A549 (cell line): ENCODE results near the gene SNRPD3. TPM values are rescaled to one million over a fixed set of nuclear protein-coding genes. Genes with fewer than 3 reads are reported as not detected.
A peak's percentile ranks its signal among the peaks of the same experiment; 100 is the strongest.

ENCODE experiments used
- ATAC-seq, 2 experiments: fragments of 200-7000 bp in 1 of 2; fragments of >200 bp in 1 of 2; cut with Nextera tagmentation in 1 of 2; cut with Tn5 transposase in 1 of 2; 3 replicates each; pipeline versions ENCODE4 v1.8.0 to v1.9.1; 2018 to 2020; ENCODE audit warnings: mild to moderate bottlenecking in 1 of 2, moderate library complexity in 1 of 2
- CTCF ChIA-PET: fragments of 300-600 bp; sonication (Branson Sonifier 250); formaldehyde crosslinking; extraction: SDS; loops from one replicate; lab custom pipeline; 2021; ENCODE audit warnings: antibody characterized with exemption, inconsistent platforms; lab: Yijun Ruan, JAX
- POLR2A ChIA-PET: fragments of 350-600 bp; formaldehyde crosslinking; extraction: SDS; loops from one replicate; lab custom pipeline; 2021; ENCODE audit warnings: antibody characterized with exemption, inconsistent platforms; lab: Yijun Ruan, JAX
- DNase-seq, 2 experiments: peaks; one replicate each; pipeline versions ENCODE4 v3.0.0 to v3.0.0-alpha.2; 2011 to 2016; ENCODE audit warnings: low read depth in 1 of 2, low spot score in 1 of 2
- FAIRE-seq: peaks from 2 replicates; lab custom pipeline; 2011; peaks lifted over from hg19 to GRCh38; lab: Jason Lieb, UNC
- H3K27ac ChIP-seq, 2 experiments: fragments of >200 bp; sonication (Bioruptor Twin); formaldehyde crosslinking; 3 replicates each; pipeline ENCODE4 v1.5.1; 2016 to 2017
- H3K4me1 ChIP-seq: fragments of >200 bp; sonication (Bioruptor Twin); formaldehyde crosslinking; 3 replicates; pipeline ENCODE4 v1.6.1; 2016
- H3K4me2 ChIP-seq: fragments of >200 bp; sonication (Bioruptor Twin); formaldehyde crosslinking; 3 replicates; pipeline ENCODE4 v1.6.1; 2016
- H3K4me3 ChIP-seq: fragments of >200 bp; sonication (Bioruptor Twin); formaldehyde crosslinking; 3 replicates; pipeline ENCODE4 v1.5.1; 2016
- H3K9me3 ChIP-seq: fragments of >200 bp; sonication (Bioruptor Twin); formaldehyde crosslinking; 3 replicates; pipeline ENCODE4 v1.6.1; 2016
- BCL3 ChIP-seq: fragments of >200 bp; sonication (Bioruptor Twin); formaldehyde crosslinking; IDR thresholded peaks from 3 replicates; pipeline ENCODE4 v1.6.1; 2016
- CEBPB ChIP-seq, 2 experiments: fragments of >200 bp in 1 of 2; sonication (Bioruptor Twin) in 1 of 2; formaldehyde crosslinking in 1 of 2; IDR thresholded peaks; 2 replicates each; pipeline ENCODE4 v1.6.1; 2012 to 2016
- EP300 ChIP-seq, 2 experiments: fragments of >200 bp; sonication (Bioruptor Twin); formaldehyde crosslinking; IDR thresholded peaks; 2 replicates in 1 of 2; 3 replicates in 1 of 2; pipeline ENCODE4 v1.6.1; 2016 to 2017
- FOSL2 ChIP-seq, 2 experiments: fragments of 450-650 bp in 1 of 2; fragments of >200 bp in 1 of 2; sonication (Bioruptor Twin) in 1 of 2; formaldehyde crosslinking; IDR thresholded peaks; 2 replicates each; pipeline versions ENCODE4 v1.5.0 to v1.6.1; 2016 to 2020; ENCODE audit warnings: mild to moderate bottlenecking in 1 of 2, moderate library complexity in 1 of 2
- HDAC2 ChIP-seq: fragments of 200-600 bp; sonication (generic); IDR thresholded peaks from 2 replicates; pipeline ENCODE4 v1.6.1; 2016
- HEYL ChIP-seq: fragments of 250-450 bp; sonication (Bioruptor Pico); IDR thresholded peaks from 2 replicates; pipeline ENCODE4 v1.8.0; 2021; ENCODE audit warnings: mild to moderate bottlenecking, moderate library complexity
- HOXB13 ChIP-seq: fragments of 250-450 bp; sonication (Bioruptor Pico); IDR thresholded peaks from 2 replicates; pipeline ENCODE4 v1.5.0; 2020; ENCODE audit warnings: low read depth, mild to moderate bottlenecking, moderate library complexity
- HOXB5 ChIP-seq: fragments of 250-450 bp; sonication (Bioruptor Pico); IDR thresholded peaks from 2 replicates; pipeline ENCODE4 v1.5.0; 2020; ENCODE audit warnings: mild to moderate bottlenecking, moderate library complexity
- JUN ChIP-seq, 2 experiments: fragments of >200 bp; sonication (Bioruptor Twin); formaldehyde crosslinking; IDR thresholded peaks; 2 replicates in 1 of 2; 3 replicates in 1 of 2; pipeline ENCODE4 v1.6.1; 2016 to 2017
- PBX3 ChIP-seq: IDR thresholded peaks from 2 replicates; pipeline ENCODE4 v1.6.1; 2012
- PHF8 ChIP-seq: fragments of 200-600 bp; sonication (generic); IDR thresholded peaks from 2 replicates; pipeline ENCODE4 v1.6.1; 2016; ENCODE audit warnings: low read depth, mild to moderate bottlenecking, antibody characterized with exemption, moderate library complexity, borderline replicate concordance
- RAD21 ChIP-seq, 2 experiments: fragments of >200 bp in 1 of 2; sonication (Bioruptor Twin) in 1 of 2; formaldehyde crosslinking in 1 of 2; IDR thresholded peaks in 1 of 2; conservative IDR thresholded peaks in 1 of 2; 2 replicates in 1 of 2; 3 replicates in 1 of 2; pipeline ENCODE4 v1.6.1; 2012 to 2018; ENCODE audit warnings: inconsistent platforms in 1 of 2
- RARB ChIP-seq: fragments of 250-450 bp; sonication (Bioruptor Pico); IDR thresholded peaks from 2 replicates; pipeline ENCODE4 v1.8.0; 2021; ENCODE audit warnings: mild to moderate bottlenecking, moderate library complexity
- SREBF2 ChIP-seq: fragments of 450-650 bp; IDR thresholded peaks from 2 replicates; pipeline ENCODE4 v1.6.1; 2014; ENCODE audit warnings: mild to moderate bottlenecking, moderate library complexity
- TP53 ChIP-seq: fragments of 250-450 bp; sonication (Bioruptor Pico); IDR thresholded peaks from 2 replicates; pipeline ENCODE4 v1.5.0; 2021; ENCODE audit warnings: mild to moderate bottlenecking, moderate library complexity
- ZC3H11A ChIP-seq: fragments of 450-650 bp; IDR thresholded peaks from 2 replicates; pipeline ENCODE4 v1.6.1; 2014; ENCODE audit warnings: antibody characterized with exemption, mild to moderate bottlenecking
- ZNF302 ChIP-seq: fragments of 250-450 bp; sonication (Bioruptor Pico); IDR thresholded peaks from 2 replicates; pipeline ENCODE4 v1.9.0; 2021; ENCODE audit warnings: inconsistent platforms, mild to moderate bottlenecking, moderate library complexity
- WGBS: methylation state at CpG from one replicate; pipeline ENCODE4 v1.1.6; 2017; ENCODE audit errors: missing lambda C conversion rate; 5-methylcytosine and 5-hydroxymethylcytosine counted together
- polyA plus RNA-seq, 4 experiments: library from polyadenylated mRNA; depleted of rRNA in 3 of 4; stranded (reverse); fragments of >200 nt; fragmentation: RNase III in 1 of 4; extraction: RNeasy Plus Mini Kit Qiagen cat#74134 plus additional on column Dnase treatment in 1 of 4; gene quantifications; 2 replicates in 3 of 4; 3 replicates in 1 of 4; pipeline ENCODE4 v1.2.3, GENCODE V29; 2011 to 2017
- TF ChIP-seq, protein P1 (sequence below): fragments of 200-600 bp; sonication (generic); IDR thresholded peaks from 2 replicates; pipeline ENCODE4 v1.6.1; 2016; ENCODE audit warnings: antibody characterized with exemption, mild to moderate bottlenecking, moderate library complexity
- TF ChIP-seq, protein P2 (sequence below): IDR thresholded peaks from 2 replicates; pipeline ENCODE4 v1.6.1; 2012; ENCODE audit warnings: low read depth, borderline replicate concordance
- TF ChIP-seq, protein P3 (sequence below): fragments of 250-450 bp; sonication (Bioruptor Pico); IDR thresholded peaks from 2 replicates; pipeline ENCODE4 v1.5.0; 2020; ENCODE audit warnings: low read depth, mild to moderate bottlenecking, moderate library complexity
- TF ChIP-seq, protein P4 (sequence below): fragments of >200 bp; sonication (Bioruptor Twin); formaldehyde crosslinking; IDR thresholded peaks from 2 replicates; pipeline ENCODE4 v1.6.1; 2016

The SNRPD3 gene
- polyA plus RNA-seq, 2 of the 4 experiments (the other 2 are of a cell fraction): 157 to 344 TPM

DNA sequence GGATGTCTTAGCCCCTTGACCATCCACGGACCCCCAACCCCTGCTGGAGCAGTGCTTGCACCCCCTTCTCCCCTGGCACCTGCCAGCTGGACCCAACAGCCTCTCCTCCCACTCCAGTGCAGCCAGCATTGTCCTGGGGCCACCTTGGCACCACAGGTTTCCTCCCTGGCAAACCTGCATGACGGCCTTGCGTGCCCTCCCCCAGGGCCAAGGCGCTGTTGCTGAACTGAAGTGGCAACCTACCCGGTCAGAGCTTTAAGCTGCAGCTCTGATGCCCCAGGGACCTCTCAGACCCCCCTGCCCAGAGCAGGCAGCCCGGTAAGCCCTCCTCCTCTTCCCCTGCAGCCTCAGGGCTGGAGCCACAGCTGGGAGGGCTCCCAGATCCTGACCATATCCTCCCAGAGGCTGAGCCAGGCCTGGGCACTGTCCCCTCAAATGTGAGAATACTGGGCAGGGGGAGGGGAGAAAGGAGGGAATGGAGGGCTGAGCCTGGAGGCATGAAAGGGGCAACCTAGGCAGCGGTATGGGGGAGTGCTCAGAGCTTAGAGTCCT, 38.8 kb downstream of the SNRPD3 start:
- DNase-seq (no peak), ATAC-seq (no peak), FAIRE-seq (no peak)
- TF ChIP-seq HDAC2: no peak
- TF ChIP-seq PHF8: no peak
- TF ChIP-seq, protein P1, sequence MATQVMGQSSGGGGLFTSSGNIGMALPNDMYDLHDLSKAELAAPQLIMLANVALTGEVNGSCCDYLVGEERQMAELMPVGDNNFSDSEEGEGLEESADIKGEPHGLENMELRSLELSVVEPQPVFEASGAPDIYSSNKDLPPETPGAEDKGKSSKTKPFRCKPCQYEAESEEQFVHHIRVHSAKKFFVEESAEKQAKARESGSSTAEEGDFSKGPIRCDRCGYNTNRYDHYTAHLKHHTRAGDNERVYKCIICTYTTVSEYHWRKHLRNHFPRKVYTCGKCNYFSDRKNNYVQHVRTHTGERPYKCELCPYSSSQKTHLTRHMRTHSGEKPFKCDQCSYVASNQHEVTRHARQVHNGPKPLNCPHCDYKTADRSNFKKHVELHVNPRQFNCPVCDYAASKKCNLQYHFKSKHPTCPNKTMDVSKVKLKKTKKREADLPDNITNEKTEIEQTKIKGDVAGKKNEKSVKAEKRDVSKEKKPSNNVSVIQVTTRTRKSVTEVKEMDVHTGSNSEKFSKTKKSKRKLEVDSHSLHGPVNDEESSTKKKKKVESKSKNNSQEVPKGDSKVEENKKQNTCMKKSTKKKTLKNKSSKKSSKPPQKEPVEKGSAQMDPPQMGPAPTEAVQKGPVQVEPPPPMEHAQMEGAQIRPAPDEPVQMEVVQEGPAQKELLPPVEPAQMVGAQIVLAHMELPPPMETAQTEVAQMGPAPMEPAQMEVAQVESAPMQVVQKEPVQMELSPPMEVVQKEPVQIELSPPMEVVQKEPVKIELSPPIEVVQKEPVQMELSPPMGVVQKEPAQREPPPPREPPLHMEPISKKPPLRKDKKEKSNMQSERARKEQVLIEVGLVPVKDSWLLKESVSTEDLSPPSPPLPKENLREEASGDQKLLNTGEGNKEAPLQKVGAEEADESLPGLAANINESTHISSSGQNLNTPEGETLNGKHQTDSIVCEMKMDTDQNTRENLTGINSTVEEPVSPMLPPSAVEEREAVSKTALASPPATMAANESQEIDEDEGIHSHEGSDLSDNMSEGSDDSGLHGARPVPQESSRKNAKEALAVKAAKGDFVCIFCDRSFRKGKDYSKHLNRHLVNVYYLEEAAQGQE: no peak
- TF ChIP-seq ZNF302: no peak
- TF ChIP-seq SREBF2: no peak
- no peak for TF ChIP-seq FOSL2 (IDR thresholded peaks at IDR 0.05)
- no peak for TF ChIP-seq FOSL2 (CRISPR knock-in tag; IDR thresholded peaks at IDR 0.05)
- no peak for TF ChIP-seq EP300 (IDR thresholded peaks at IDR 0.05)
- TF ChIP-seq HEYL (CRISPR knock-in tag): no peak
- ChIA-PET POLR2A (no interaction called here), CTCF (no interaction called here)
- Histone ChIP-seq H3K4me1 (peaks cover 19% of the 10 kb centered on the region), H3K27ac (peak overlapping the region in 1 of 2 experiments; percentile 100; a peak in 3 of 6 replicates), H3K4me3 (no peak overlapping the region), H3K9me3 (no peaks in the 10 kb centered on the region), H3K4me2 (no peak overlapping the region)
- WGBS: 83% methylated on average over 1 of the region's 7 CpGs

DNA sequence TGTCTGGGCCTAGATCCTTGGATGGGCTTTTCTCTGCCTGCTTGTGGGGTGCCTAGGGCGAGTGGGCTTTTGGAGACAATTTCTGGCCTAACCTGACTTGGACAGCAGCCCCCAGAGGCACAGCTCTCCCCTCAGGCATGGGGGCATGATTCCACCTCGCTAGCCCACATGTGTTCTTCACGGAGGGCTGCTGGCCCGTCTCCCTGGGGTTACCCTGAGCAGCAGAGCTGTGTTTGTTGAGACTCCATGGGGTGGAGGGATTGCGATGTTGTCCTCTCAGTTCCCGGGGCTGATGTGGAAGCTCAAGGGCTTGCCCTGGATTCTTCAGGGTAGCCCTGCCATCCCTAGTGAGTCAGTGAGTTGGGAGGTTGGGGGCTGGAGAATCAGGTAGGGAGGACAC, 39.4 kb downstream of the SNRPD3 start:
- no peak for TF ChIP-seq RAD21 (conservative IDR thresholded peaks at IDR 0.05 in 1 of 2, IDR thresholded peaks at IDR 0.05 in 1 of 2)
- TF ChIP-seq BCL3: no peak
- no peak for TF ChIP-seq HOXB13
- TF ChIP-seq JUN (IDR thresholded peaks at IDR 0.05): no peak
- no peak for TF ChIP-seq EP300 (IDR thresholded peaks at IDR 0.05)
- TF ChIP-seq, protein P2, sequence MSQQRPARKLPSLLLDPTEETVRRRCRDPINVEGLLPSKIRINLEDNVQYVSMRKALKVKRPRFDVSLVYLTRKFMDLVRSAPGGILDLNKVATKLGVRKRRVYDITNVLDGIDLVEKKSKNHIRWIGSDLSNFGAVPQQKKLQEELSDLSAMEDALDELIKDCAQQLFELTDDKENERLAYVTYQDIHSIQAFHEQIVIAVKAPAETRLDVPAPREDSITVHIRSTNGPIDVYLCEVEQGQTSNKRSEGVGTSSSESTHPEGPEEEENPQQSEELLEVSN: no peak
- TF ChIP-seq, protein P3, sequence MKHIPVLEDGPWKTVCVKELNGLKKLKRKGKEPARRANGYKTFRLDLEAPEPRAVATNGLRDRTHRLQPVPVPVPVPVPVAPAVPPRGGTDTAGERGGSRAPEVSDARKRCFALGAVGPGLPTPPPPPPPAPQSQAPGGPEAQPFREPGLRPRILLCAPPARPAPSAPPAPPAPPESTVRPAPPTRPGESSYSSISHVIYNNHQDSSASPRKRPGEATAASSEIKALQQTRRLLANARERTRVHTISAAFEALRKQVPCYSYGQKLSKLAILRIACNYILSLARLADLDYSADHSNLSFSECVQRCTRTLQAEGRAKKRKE (CRISPR knock-in tag): no peak
- no peak for TF ChIP-seq ZC3H11A
- TF ChIP-seq CEBPB (IDR thresholded peaks at IDR 0.05): no peak
- no peak for TF ChIP-seq HOXB5 (CRISPR knock-in tag)
- TF ChIP-seq RARB (CRISPR knock-in tag): no peak
- TF ChIP-seq, protein P4, sequence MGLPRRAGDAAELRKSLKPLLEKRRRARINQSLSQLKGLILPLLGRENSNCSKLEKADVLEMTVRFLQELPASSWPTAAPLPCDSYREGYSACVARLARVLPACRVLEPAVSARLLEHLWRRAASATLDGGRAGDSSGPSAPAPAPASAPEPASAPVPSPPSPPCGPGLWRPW: no peak
- TF ChIP-seq PBX3: no peak
- TF ChIP-seq TP53 (CRISPR knock-in tag): no peak
- TF ChIP-seq, all 56 proteins: peak for 0
- Histone ChIP-seq H3K4me2 (no peak overlapping the region), H3K4me1 (peaks cover 25% of the 10 kb centered on the region), H3K27ac (peak overlapping the region in 1 of 2 experiments; percentile 100; a peak in 3 of 6 replicates), H3K9me3 (no peaks in the 10 kb centered on the region), H3K4me3 (no peak overlapping the region)
- WGBS: 83% methylated on average over 3 of the region's 6 CpGs
- no peak for DNase-seq
- ATAC-seq: no peak
- ChIA-PET CTCF (no interaction called here), POLR2A (no interaction called here)
- no peak for FAIRE-seq
